H9 (cell line): ENCODE results near the gene NFYB. TPM values are rescaled to one million over a fixed set of nuclear protein-coding genes. Genes with fewer than 3 reads are reported as not detected.

Source experiments
- DNase-seq: peaks from one replicate; pipeline ENCODE4 v3.0.0-alpha.2; 2017
- H2AFZ ChIP-seq: one replicate; pipeline ENCODE4 v1.6.1; 2013; ENCODE audit warnings: mild to moderate bottlenecking, low read length, control low read depth, moderate library complexity
- H2AK5ac ChIP-seq: 2 replicates; pipeline ENCODE4 v1.6.1; 2013; ENCODE audit warnings: low read length, control low read depth, mixed read lengths; ENCODE audit not compliant: insufficient read length
- H2BK120ac ChIP-seq: one replicate; pipeline ENCODE4 v1.6.1; 2013; ENCODE audit warnings: low read depth, mild to moderate bottlenecking, low read length, control low read depth, inconsistent platforms; ENCODE audit not compliant: poor library complexity, severe bottlenecking
- H2BK12ac ChIP-seq: 2 replicates; pipeline ENCODE4 v1.6.1; 2013; ENCODE audit warnings: low read length, control low read depth, mixed read lengths, low read depth; ENCODE audit not compliant: insufficient read length
- H2BK15ac ChIP-seq: 2 replicates; pipeline ENCODE4 v1.6.1; 2013; ENCODE audit warnings: low read depth, low read length, control low read depth
- H2BK20ac ChIP-seq: one replicate; pipeline ENCODE4 v1.6.1; 2013; ENCODE audit warnings: low read depth, mild to moderate bottlenecking, low read length, control low read depth, inconsistent platforms; ENCODE audit not compliant: poor library complexity, severe bottlenecking
- H2BK5ac ChIP-seq: 2 replicates; pipeline ENCODE4 v1.6.1; 2013; ENCODE audit warnings: low read length, control low read depth, mixed read lengths; ENCODE audit not compliant: insufficient read length
- H3K14ac ChIP-seq: 2 replicates; pipeline ENCODE4 v1.6.1; 2013; ENCODE audit warnings: low read length, control low read depth; ENCODE audit not compliant: insufficient read depth
- H3K18ac ChIP-seq: 2 replicates; pipeline ENCODE4 v1.6.1; 2013; ENCODE audit warnings: low read depth, mild to moderate bottlenecking, mixed read lengths, low read length, control low read depth; ENCODE audit not compliant: insufficient read length
- H3K23ac ChIP-seq: 2 replicates; pipeline ENCODE4 v1.6.1; 2013; ENCODE audit warnings: low read length, control low read depth, mixed read lengths, low read depth; ENCODE audit not compliant: insufficient read length
- H3K23me2 ChIP-seq: 2 replicates; pipeline ENCODE4 v1.6.1; 2013; ENCODE audit warnings: low read depth, mild to moderate bottlenecking, mixed read lengths, low read length, control low read depth; ENCODE audit not compliant: insufficient read length, poor library complexity, severe bottlenecking
- H3K27ac ChIP-seq: 2 replicates; pipeline ENCODE4 v1.5.1; 2013; ENCODE audit warnings: low read length, control low read depth, mixed read lengths, low read depth; ENCODE audit not compliant: insufficient read length
- H3K27me3 ChIP-seq: 2 replicates; pipeline ENCODE4 v1.6.1; 2013; ENCODE audit warnings: low read length, control low read depth, inconsistent platforms; ENCODE audit not compliant: insufficient read depth
- H3K4ac ChIP-seq: 2 replicates; pipeline ENCODE4 v1.6.1; 2013; ENCODE audit warnings: low read depth, mild to moderate bottlenecking, control low read depth, inconsistent platforms, low read length, moderate library complexity
- H3K4me1 ChIP-seq: 2 replicates; pipeline ENCODE4 v1.6.1; 2013; ENCODE audit warnings: low read length, control low read depth, inconsistent platforms; ENCODE audit not compliant: insufficient read depth
- H3K4me2 ChIP-seq: 2 replicates; pipeline ENCODE4 v1.6.1; 2013; ENCODE audit warnings: low read length, control low read depth, mixed read lengths; ENCODE audit not compliant: insufficient read length, insufficient read depth
- H3K56ac ChIP-seq: 2 replicates; pipeline ENCODE4 v1.6.1; 2013; ENCODE audit warnings: low read depth, mild to moderate bottlenecking, mixed read lengths, low read length, control low read depth; ENCODE audit not compliant: insufficient read length
- H3K79me1 ChIP-seq: 2 replicates; pipeline ENCODE4 v1.6.1; 2013; ENCODE audit warnings: low read depth, mild to moderate bottlenecking, moderate library complexity, low read length, control low read depth, inconsistent platforms; ENCODE audit not compliant: insufficient read depth, poor library complexity, severe bottlenecking
- H3K79me2 ChIP-seq: 2 replicates; pipeline ENCODE4 v1.6.1; 2013; ENCODE audit warnings: low read length, control low read depth, inconsistent platforms; ENCODE audit not compliant: insufficient read depth
- H3K9ac ChIP-seq: 2 replicates; pipeline ENCODE4 v1.6.1; 2013; ENCODE audit warnings: low read length, control low read depth, mixed read lengths; ENCODE audit not compliant: insufficient read length; ENCODE audit errors: extremely low read depth
- H3K9me3 ChIP-seq: one replicate; pipeline ENCODE4 v1.6.1; 2013; ENCODE audit warnings: low read depth, low read length, inconsistent platforms; ENCODE audit not compliant: control insufficient read depth
- H3T11ph ChIP-seq: one replicate; pipeline ENCODE4 v1.6.1; 2013; ENCODE audit warnings: mild to moderate bottlenecking, low read length, control low read depth, inconsistent platforms
- H4K20me1 ChIP-seq: one replicate; pipeline ENCODE4 v1.6.1; 2013; ENCODE audit not compliant: control insufficient read depth, insufficient read length, insufficient read depth
- H4K5ac ChIP-seq: 2 replicates; pipeline ENCODE4 v1.6.1; 2013; ENCODE audit warnings: low read depth, mild to moderate bottlenecking, mixed read lengths, low read length, control low read depth; ENCODE audit not compliant: insufficient read length
- H4K8ac ChIP-seq: replicated peaks from 2 replicates; pipeline ENCODE4 v1.6.1; 2013; ENCODE audit warnings: low read length, control low read depth, mixed read lengths, low read depth; ENCODE audit not compliant: insufficient read length
- H4K91ac ChIP-seq: 2 replicates; pipeline ENCODE4 v1.6.1; 2013; ENCODE audit warnings: low read depth, mild to moderate bottlenecking, moderate library complexity, mixed read lengths, low read length, control low read depth; ENCODE audit not compliant: insufficient read length
- H3K27ac Mint-ChIP-seq, 3 experiments: 2 replicates in 2 of 3; 3 replicates in 1 of 3; pipeline ENCODE4 v1.8.0; 2020 to 2021; ENCODE audit warnings: mixed read lengths in 3 of 3, mild to moderate bottlenecking in 1 of 3, moderate library complexity in 1 of 3
- H3K27me3 Mint-ChIP-seq: 2 replicates; pipeline ENCODE4 v1.8.0; 2021; ENCODE audit warnings: low read depth, mild to moderate bottlenecking, moderate library complexity, mixed read lengths
- H3K36me3 Mint-ChIP-seq, 3 experiments: 2 replicates in 2 of 3; 3 replicates in 1 of 3; pipeline ENCODE4 v1.8.0; 2020 to 2021; ENCODE audit warnings: low read depth in 3 of 3, mixed read lengths in 3 of 3; ENCODE audit not compliant: insufficient read depth in 1 of 3
- H3K4me1 Mint-ChIP-seq, 2 experiments: 2 replicates each; pipeline ENCODE4 v1.8.0; 2020; ENCODE audit warnings: mixed read lengths in 2 of 2
- H3K4me3 Mint-ChIP-seq, 2 experiments: 2 replicates in 1 of 2; 3 replicates in 1 of 2; pipeline ENCODE4 v1.8.0; 2020 to 2021; ENCODE audit warnings: mild to moderate bottlenecking in 2 of 2, mixed read lengths in 2 of 2, moderate library complexity in 1 of 2
- H3K9me3 Mint-ChIP-seq, 2 experiments: 2 replicates in 1 of 2; 3 replicates in 1 of 2; pipeline ENCODE4 v1.8.0; 2020; ENCODE audit warnings: mild to moderate bottlenecking in 2 of 2, mixed read lengths in 2 of 2, moderate library complexity in 1 of 2
- WGBS: extraction: QIAGEN DNeasy Blood & Tissue Kit; methylation state at CpG from one replicate; pipeline ENCODE4 v1.1.7; 2013; ENCODE audit warnings: missing lambda C conversion rate, low lambda C conversion rate, mixed read lengths; ENCODE audit not compliant: insufficient read length; ENCODE audit errors: extremely low coverage; 5-methylcytosine and 5-hydroxymethylcytosine counted together
- total RNA-seq: library from RNA; stranded (reverse); gene quantifications from 2 replicates; pipeline ENCODE4 v1.2.1, GENCODE V29; 2021
- TF ChIP-seq, protein P1 (sequence below): fragments of 200-600 bp; sonication (generic); conservative IDR thresholded peaks from 3 replicates; pipeline ENCODE4 v1.8.0; 2021; ENCODE audit warnings: antibody characterized with exemption, mild to moderate bottlenecking

Gene NFYB
- total RNA-seq, 1 experiment from 2014 or later: 52.5 TPM

DNA sequence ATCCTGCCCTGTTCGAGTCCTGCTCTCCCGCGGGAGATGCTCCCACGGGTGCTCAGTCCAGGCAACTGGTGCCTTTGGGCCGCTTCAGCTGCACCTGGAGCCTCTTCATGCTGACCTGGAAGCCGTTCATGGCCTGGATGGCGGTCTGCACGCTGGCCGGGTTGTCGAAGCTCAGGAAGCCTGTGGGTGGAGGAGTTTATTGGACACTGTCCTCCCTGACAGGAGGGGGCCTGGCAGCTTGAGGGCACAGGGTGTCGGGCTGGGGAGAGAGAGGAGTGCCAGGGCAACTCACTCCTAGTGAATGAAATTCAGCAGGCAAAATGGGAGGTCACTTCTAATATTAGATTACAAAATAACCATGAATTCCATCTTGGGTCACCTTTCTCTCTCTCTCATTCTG is 9.3 kb upstream of the NFYB start:
- no peak overlapping the region for H4K5ac ChIP-seq
- H2BK12ac ChIP-seq: no peak overlapping the region
- no CpG with 5 or more reads among the region's 11 CpGs for WGBS
- H2BK120ac ChIP-seq: no peak overlapping the region
- H3K23ac ChIP-seq: no peak overlapping the region
- H3K23me2 ChIP-seq: no peaks in the 10 kb centered on the region
- TF ChIP-seq, protein P1, sequence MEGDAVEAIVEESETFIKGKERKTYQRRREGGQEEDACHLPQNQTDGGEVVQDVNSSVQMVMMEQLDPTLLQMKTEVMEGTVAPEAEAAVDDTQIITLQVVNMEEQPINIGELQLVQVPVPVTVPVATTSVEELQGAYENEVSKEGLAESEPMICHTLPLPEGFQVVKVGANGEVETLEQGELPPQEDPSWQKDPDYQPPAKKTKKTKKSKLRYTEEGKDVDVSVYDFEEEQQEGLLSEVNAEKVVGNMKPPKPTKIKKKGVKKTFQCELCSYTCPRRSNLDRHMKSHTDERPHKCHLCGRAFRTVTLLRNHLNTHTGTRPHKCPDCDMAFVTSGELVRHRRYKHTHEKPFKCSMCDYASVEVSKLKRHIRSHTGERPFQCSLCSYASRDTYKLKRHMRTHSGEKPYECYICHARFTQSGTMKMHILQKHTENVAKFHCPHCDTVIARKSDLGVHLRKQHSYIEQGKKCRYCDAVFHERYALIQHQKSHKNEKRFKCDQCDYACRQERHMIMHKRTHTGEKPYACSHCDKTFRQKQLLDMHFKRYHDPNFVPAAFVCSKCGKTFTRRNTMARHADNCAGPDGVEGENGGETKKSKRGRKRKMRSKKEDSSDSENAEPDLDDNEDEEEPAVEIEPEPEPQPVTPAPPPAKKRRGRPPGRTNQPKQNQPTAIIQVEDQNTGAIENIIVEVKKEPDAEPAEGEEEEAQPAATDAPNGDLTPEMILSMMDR: no peak
- Mint-ChIP-seq H3K36me3 (no peaks in the 10 kb centered on the region), H3K27ac (no peak overlapping the region), H3K4me3 (no peak overlapping the region), H3K27me3 (peaks cover 5% of the 10 kb centered on the region), H3K4me1 (0 out of 4 replicates have a peak, but pooled peaks cover 2 to 3% of the 10 kb centered on the region in 2 experiments), H3K9me3 (no peaks in the 10 kb centered on the region; a peak in 1 of 5 replicates)
- H2BK20ac ChIP-seq: no peak overlapping the region
- H4K91ac ChIP-seq: no peak overlapping the region
- no peaks in the 10 kb centered on the region for H3K27me3 ChIP-seq
- no peak overlapping the region for H3K4me2 ChIP-seq
- H3K79me2 ChIP-seq: no peaks in the 10 kb centered on the region
- H3K9ac ChIP-seq: no peak overlapping the region
- H3K14ac ChIP-seq: no peak overlapping the region
- no peaks in the 10 kb centered on the region for H4K20me1 ChIP-seq
- no peak overlapping the region for H4K8ac ChIP-seq
- H3K9me3 ChIP-seq: no peaks in the 10 kb centered on the region
- no peak for DNase-seq
- no peak overlapping the region for H3K27ac ChIP-seq
- no peak overlapping the region for H3K4ac ChIP-seq
- no peak overlapping the region for H2BK5ac ChIP-seq
- H2BK15ac ChIP-seq: no peak overlapping the region
- no peaks in the 10 kb centered on the region for H3K4me1 ChIP-seq
- H2AK5ac ChIP-seq: no peak overlapping the region
- H3K56ac ChIP-seq: no peak overlapping the region
- no peak overlapping the region for H3K18ac ChIP-seq
- H3T11ph ChIP-seq: no peak overlapping the region
- H2AFZ ChIP-seq: no peak overlapping the region
- H3K79me1 ChIP-seq: no peaks in the 10 kb centered on the region
